ENCODE data around the gene ZDHHC20. TPM values are rescaled to one million over a fixed set of nuclear protein-coding genes. Genes with fewer than 3 reads are reported as not detected.

Gene ZDHHC20
- total RNA-seq, 2 experiments from 2014 or later: 46.1 to 50.9 TPM

GRCh38 chr13:21483748-21484147, 24.6 kb upstream of the ZDHHC20 start:
- Mint-ChIP-seq H3K27ac (no peak overlapping the region), H3K4me3 (no peak overlapping the region), H3K9me3 (peaks cover 18% of the 10 kb centered on the region), H3K4me1 (ENCODE audit: low read depth) (no peaks in the 10 kb centered on the region), H3K36me3 (ENCODE audit: low read depth) (peaks cover 12% of the 10 kb centered on the region), H3K27me3 (no peaks in the 10 kb centered on the region)
- ChIA-PET POLR2A (no interaction called here), CTCF (no interaction called here)
- intact Hi-C loops (cut with micrococcal nuclease): no loop called here
- DNase-seq: no peak
- ATAC-seq: no peak
- TF ChIP-seq, protein P1, sequence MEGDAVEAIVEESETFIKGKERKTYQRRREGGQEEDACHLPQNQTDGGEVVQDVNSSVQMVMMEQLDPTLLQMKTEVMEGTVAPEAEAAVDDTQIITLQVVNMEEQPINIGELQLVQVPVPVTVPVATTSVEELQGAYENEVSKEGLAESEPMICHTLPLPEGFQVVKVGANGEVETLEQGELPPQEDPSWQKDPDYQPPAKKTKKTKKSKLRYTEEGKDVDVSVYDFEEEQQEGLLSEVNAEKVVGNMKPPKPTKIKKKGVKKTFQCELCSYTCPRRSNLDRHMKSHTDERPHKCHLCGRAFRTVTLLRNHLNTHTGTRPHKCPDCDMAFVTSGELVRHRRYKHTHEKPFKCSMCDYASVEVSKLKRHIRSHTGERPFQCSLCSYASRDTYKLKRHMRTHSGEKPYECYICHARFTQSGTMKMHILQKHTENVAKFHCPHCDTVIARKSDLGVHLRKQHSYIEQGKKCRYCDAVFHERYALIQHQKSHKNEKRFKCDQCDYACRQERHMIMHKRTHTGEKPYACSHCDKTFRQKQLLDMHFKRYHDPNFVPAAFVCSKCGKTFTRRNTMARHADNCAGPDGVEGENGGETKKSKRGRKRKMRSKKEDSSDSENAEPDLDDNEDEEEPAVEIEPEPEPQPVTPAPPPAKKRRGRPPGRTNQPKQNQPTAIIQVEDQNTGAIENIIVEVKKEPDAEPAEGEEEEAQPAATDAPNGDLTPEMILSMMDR (IDR thresholded peaks at IDR 0.05): no peak

DNA sequence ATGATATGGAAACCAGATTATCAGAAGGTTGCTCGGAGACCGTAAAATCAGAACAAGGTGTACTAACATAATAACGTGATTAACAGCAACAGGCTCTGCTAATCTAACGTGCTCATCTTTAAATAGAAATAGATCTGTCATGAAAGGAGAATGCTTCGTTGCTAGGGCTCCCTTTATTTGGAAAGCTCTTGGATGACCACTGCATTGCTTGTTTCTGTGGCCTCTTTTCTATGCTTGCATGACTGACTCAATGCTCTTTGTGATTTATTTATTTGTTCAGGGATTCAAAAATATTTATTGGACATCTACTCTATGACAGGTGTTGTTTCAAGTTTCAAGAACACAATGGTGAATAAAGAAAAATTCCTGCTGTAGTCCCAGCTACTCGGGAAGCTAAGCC, 22.3 kb upstream of the ZDHHC20 start:
- H3K36me3 Mint-ChIP-seq (ENCODE audit: low read depth): peaks cover 2% of the 10 kb centered on the region
- H3K4me3 Mint-ChIP-seq: no peak overlapping the region
- no peak overlapping the region for H3K27ac Mint-ChIP-seq
- no peak for DNase-seq
- H3K4me1 Mint-ChIP-seq (ENCODE audit: low read depth): peaks cover 7% of the 10 kb centered on the region
- no peaks in the 10 kb centered on the region for H3K27me3 Mint-ChIP-seq
- H3K9me3 Mint-ChIP-seq: peaks cover 5% of the 10 kb centered on the region
- TF ChIP-seq, protein P1 (IDR thresholded peaks at IDR 0.05): no peak
- no peak for ATAC-seq
- intact Hi-C loops (cut with micrococcal nuclease): no loop called here
- POLR2A ChIA-PET: no interaction called here
- CTCF ChIA-PET: interaction anchor here (1.2 kb wide), 1 partner anchor 184 kb away, joined by 6 read pairs; no protein-coding TSS in a partner anchor

GRCh38 chr13:21478881-21479808, 20.0 kb upstream of the ZDHHC20 start:
- POLR2A ChIA-PET: interaction anchor here (0.6 kb wide), 1 partner anchor 313 kb away, joined by 3 read pairs; no protein-coding TSS in a partner anchor
- intact Hi-C loops (cut with micrococcal nuclease): loop anchor here (5.0 kb wide), 2 partner anchors 367 to 537 kb away; no protein-coding TSS in a partner anchor
- Mint-ChIP-seq H3K27me3 (no peaks in the 10 kb centered on the region), H3K4me1 (ENCODE audit: low read depth) (peaks cover 7% of the 10 kb centered on the region), H3K9me3 (no peaks in the 10 kb centered on the region), H3K36me3 (ENCODE audit: low read depth) (no peaks in the 10 kb centered on the region), H3K27ac (no peak overlapping the region), H3K4me3 (peak overlapping the region; percentile 7)
- ATAC-seq (no peak), DNase-seq (peak; percentile 63)
- TF ChIP-seq, protein P1 (IDR thresholded peaks at IDR 0.05): peak; percentile 73
- CTCF ChIA-PET: interaction anchor here (0.9 to 5.1 kb wide), 16 partner anchors 9 to 368 kb away, joined by 3 to 95 read pairs (median 4); no protein-coding TSS in a partner anchor

- ChIA-PET POLR2A (interaction anchor here (0.5 to 2.0 kb wide), 3 partner anchors 14 to 179 kb away, joined by 3 to 5 read pairs (median 3); no protein-coding TSS in a partner anchor), CTCF (interaction anchor here (0.6 to 5.1 kb wide), 58 partner anchors 10 to 785 kb away, joined by 3 to 95 read pairs (median 4); partner anchors contain the start of genes MRPL57, SKA3 and ZDHHC20)
- ATAC-seq: peak; percentile 95
- Mint-ChIP-seq H3K4me3 (peak overlapping the region; percentile 79), H3K9me3 (no peaks in the 10 kb centered on the region), H3K27ac (peak overlapping the region; percentile 79), H3K36me3 (ENCODE audit: low read depth) (no peaks in the 10 kb centered on the region), H3K27me3 (no peaks in the 10 kb centered on the region), H3K4me1 (ENCODE audit: low read depth) (peaks cover 7% of the 10 kb centered on the region)
- TF ChIP-seq, protein P1 (IDR thresholded peaks at IDR 0.05): peak; percentile 92
- DNase-seq: peak; percentile 90
- intact Hi-C loops (cut with micrococcal nuclease): loop anchor here (2.0 to 5.0 kb wide), 3 partner anchors 180 to 535 kb away; no protein-coding TSS in a partner anchor
Observed at GRCh38 chr13:21476893-21477472, 17.9 kb upstream of the ZDHHC20 start.

All from activated CD8-positive, alpha-beta T cell treated with anti-CD3 and anti-CD28 coated beads for 36 hours (primary cell).